Tongue (tissue), 2 donors: Measurements from ENCODE around the gene RASD2. TPM values are rescaled to one million over a fixed set of nuclear protein-coding genes. Genes with fewer than 3 reads are reported as not detected.

ENCODE experiments used
- DNase-seq: peaks from one replicate; pipeline ENCODE4 v3.0.0-alpha.2; 2015
- total RNA-seq: library from RNA; depleted of rRNA; stranded (reverse); fragments of >200 nt; gene quantifications from one replicate; pipeline ENCODE4 v1.2.3, GENCODE V29; 2014

The RASD2 gene
- total RNA-seq, 1 donor from 2014 or later: 2.8 TPM

DNA sequence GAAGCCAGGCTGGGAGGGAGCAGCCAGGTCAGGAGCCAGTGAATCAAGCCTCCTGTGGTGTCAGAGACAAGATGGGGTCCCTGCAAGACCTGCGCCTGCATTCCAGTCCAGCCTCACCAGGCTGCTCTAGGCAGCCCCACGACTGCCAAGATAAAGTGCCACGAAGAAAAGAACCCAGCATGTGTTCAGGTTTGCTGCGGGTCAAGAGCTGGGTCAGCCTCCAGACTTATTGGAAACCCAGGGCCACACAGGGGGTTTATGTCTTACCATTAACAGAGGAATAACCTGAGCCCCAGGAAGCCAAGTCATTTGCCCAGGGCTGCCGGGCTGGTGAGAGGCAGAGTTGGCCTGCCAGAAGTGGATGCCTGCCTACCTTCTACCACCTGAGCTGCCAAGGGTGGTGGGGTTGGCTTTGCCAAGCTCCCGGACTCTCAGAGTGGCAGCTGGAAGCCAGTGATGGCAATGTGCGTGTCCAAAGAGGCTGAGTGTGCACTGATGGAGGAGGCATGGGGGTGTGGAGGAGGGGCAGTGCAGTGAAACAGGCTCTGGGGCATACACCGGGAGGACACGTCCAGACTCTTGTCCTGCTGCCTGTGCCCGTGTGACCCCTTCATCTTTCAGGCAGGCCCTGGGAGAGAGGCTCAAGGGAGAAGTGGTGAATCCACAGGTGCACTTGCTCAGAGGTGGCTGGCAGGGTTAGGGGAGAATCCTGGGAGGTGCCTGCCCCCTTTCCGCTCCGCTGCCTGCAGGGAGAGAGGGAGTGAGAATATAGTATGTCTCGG, 1.7 kb downstream of the RASD2 start:
- DNase-seq: no peak

DNA sequence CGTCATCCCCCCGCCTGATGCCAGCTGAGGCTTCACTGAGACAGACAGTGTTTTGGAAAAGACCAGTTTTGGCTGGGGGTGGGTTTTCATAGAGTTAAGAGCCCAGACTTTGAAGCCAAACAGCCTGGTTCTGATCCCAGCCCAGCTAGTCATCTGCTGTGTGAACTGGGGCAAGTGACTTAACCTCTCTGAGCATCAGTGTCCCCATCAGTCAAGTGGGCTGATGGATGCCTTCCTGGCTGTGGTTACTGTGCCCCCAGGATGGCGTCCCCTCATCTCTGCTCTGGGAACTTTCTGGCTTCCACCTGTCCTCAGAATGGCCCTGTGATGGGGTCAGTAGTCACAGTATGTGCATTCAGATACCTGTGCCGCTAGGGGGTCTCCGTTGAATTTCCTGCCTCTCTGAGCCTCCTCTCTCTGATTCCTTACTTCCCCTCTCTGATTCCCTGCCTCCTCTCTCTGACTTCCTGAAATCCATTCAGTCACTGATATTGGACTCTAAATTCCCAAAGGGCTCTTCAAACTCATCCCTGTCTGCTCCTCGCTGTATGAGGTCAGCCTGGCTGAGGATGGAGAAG, 2.4 kb downstream of the RASD2 start:
- DNase-seq: no peak

DNA sequence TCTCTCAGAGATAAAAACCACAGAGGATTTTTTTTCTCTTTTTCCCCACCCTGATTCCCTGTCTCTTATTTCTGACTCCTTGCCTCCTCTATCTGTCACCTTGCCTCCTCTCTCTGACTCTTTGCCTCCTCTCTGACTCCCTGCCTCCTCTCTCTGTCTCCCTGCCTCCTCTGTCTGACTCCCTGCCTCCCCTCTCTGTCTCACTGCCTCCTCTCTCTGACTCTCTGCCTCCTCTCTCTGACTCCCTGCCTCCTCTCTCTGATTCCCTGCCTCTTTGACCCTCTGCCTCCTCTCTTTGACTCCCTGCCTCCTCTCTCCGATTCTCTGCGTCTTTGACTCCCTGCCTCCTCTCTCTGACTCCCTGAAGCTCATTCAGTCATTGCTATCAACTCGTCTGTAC, 3.1 kb downstream of the RASD2 start:
- no peak for DNase-seq

DNA sequence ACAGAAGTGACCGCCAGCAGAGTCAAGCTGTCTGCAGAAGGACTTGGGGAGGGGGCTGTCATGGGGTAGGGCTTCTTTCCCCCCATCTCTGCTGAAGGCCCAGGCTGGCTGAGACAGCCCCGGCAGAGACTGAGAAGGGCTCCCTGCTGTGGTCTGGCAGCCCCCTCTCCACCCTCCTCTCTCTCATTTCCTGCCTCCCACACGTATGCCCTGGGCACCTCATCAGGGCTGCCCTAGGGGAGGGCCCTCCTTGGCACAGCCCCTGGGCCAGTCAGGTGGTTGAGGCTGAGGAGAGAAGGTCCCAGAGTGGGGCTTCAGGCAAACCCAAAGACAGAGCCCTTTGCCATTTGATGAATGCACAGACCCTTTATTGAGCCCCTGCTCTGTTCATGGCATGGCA, 3.6 kb downstream of the RASD2 start:
- DNase-seq: no peak

DNA sequence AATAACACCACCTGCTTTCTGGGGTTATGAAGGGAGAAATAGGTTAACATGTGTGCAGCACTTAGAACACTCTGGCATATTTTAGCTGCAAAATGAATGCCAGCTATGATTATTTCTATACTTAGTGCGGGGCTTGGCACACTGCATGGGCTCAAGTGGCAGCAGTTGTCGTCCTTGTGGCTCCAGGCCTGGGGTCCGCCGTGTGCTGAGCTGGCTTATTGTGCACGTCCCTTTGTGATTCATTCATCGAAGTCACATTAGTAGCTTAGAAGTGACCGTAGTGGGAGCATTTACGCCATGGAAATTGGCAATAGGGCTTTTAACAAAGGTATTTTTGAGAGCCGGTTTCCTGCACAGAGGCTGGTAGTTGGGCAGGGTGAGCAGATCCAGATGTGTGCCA, 4.2 kb downstream of the RASD2 start:
- peak; percentile 80 for DNase-seq

DNA sequence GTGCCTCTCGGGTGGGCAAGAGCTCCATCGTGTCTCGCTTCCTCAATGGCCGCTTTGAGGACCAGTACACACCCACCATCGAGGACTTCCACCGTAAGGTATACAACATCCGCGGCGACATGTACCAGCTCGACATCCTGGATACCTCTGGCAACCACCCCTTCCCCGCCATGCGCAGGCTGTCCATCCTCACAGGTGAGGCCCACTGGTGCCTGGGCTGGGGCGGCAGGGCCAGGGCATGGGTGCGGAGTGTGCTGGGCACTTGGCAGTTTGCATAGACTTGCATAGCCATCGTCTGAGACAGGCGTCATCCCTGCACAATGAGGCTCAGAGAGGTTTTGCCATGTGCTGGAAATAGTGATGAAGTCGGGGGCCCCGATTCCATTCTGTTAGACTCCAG, 6.3 kb downstream of the RASD2 start:
- no peak for DNase-seq

DNA sequence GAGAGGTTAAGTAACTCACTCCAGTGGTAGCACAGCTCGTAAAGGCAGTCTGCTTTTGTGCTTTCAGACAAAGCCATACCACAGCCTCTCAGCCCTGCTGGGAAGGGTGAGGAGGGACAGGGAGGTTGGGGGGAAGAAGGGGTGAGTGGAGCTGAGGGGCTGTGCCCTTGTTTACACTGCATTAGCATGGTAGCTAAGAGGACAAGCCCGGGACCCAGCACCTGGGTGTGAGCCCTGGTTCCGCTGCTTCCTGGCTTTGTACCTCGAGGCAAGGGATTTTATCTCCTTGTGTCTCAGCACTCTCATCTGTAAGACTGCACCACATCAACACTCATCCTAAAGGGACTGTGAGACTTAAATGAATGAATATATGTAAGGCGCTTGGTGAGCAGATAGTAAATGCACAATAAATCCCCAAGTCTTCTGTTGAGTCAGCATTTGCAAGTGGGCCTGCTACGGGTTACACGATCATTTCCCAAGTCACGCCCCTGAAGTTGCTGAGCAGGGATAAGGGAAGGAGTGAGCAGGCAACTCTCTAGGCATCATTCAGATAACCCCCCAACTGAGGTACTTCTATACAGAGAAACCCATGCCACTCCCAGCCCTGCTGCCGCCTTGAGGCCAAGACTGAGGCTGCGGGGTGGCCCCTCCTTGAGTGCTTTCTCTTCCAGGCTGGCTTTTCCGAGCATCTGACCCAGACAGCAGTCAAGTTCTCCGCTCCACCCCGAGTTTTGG, 7.5 kb downstream of the RASD2 start:
- DNase-seq: no peak

DNA sequence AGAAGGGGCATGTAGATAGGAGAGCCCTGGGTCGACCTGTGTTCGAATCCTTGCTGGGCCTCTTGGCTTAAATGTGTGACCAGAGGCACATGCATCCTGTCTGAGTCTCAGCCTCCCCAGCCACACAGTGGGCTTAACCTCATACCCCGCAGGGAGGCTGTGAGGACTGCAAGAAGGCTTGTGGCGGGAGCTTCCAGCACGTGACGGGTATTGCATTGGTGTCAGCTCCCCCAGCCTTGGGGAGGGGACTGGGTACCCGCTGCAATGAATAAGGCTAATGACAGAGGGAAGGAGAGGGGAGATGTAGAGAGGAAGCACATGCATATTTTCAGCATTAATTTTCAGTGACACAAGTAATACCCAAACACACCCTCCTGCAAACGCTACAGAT, 8.1 kb downstream of the RASD2 start:
- DNase-seq: no peak

DNA sequence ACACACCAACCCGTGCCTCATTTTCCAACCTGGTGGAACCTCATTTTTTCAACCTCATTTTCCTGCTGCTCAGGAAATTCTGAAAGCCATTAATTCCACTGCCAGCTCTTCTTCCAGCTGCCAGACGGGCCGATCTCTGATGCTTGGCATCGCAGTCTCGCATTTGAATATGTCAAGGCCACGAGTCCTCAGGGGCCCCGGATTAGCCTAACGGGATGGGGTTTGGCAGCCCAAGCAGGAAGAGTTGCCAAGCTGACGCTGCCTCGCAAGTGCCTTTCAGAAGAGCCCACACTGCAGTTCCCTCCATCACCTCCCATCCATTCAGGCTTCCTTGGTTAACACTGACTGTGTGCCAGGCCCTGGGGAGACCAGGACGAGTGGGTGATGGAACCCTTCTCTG, 8.7 kb downstream of the RASD2 start:
- peak; percentile 86 for DNase-seq

DNA sequence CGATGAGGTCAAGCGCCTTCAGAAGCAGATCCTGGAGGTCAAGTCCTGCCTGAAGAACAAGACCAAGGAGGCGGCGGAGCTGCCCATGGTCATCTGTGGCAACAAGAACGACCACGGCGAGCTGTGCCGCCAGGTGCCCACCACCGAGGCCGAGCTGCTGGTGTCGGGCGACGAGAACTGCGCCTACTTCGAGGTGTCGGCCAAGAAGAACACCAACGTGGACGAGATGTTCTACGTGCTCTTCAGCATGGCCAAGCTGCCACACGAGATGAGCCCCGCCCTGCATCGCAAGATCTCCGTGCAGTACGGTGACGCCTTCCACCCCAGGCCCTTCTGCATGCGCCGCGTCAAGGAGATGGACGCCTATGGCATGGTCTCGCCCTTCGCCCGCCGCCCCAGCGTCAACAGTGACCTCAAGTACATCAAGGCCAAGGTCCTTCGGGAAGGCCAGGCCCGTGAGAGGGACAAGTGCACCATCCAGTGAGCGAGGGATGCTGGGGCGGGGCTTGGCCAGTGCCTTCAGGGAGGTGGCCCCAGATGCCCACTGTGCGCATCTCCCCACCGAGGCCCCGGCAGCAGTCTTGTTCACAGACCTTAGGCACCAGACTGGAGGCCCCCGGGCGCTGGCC, 11.0 kb downstream of the RASD2 start:
- DNase-seq: no peak

DNA sequence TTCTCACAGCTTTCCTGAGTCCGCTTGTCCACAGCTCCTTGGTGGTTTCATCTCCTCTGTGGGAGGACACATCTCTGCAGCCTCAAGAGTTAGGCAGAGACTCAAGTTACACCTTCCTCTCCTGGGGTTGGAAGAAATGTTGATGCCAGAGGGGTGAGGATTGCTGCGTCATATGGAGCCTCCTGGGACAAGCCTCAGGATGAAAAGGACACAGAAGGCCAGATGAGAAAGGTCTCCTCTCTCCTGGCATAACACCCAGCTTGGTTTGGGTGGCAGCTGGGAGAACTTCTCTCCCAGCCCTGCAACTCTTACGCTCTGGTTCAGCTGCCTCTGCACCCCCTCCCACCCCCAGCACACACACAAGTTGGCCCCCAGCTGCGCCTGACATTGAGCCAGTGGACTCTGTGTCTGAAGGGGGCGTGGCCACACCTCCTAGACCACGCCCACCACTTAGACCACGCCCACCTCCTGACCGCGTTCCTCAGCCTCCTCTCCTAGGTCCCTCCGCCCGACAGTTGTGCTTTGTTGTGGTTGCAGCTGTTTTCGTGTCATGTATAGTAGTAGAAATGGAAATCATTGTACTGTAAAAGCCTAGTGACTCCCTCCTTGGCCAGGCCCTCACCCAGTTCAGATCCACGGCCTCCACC, 11.7 kb downstream of the RASD2 start:
- peak; percentile 87 for DNase-seq

DNA sequence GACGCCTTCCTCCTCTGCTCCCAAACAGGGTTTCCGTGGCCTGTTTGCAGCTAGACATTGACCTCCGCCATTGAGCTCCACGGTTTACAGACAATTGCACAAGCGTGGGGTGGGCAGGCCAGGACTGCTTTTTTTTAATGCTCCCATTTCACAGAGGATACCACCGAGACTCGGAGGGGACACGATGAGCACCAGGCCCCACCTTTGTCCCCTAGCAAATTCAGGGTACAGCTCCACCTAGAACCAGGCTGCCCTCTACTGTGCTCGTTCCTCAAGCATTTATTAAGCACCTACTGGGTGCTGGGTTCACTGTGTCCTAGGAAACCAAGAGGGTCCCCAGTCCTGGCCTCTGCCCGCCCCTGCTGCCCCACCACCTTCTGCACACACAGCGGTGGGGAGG, 12.2 kb downstream of the RASD2 start:
- DNase-seq: no peak

DNA sequence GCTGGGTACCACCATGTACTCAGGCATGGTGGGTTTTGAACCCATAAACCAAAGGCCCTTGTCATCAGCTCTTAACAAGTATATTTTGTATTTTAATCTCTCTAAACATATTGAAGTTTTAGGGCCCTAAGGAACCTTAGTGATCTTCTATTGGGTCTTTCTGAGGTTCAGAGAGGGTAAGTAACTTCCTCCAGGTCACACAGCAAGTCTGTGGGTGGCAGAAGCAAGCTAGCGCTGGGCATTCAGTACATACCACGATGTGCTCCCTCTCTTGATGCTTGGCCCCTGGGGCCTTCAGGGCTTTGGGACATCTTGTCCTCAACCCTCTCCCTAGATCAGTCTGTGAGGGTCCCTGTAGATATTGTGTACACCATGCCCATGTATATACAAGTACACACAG, 12.7 kb downstream of the RASD2 start:
- DNase-seq: no peak

DNA sequence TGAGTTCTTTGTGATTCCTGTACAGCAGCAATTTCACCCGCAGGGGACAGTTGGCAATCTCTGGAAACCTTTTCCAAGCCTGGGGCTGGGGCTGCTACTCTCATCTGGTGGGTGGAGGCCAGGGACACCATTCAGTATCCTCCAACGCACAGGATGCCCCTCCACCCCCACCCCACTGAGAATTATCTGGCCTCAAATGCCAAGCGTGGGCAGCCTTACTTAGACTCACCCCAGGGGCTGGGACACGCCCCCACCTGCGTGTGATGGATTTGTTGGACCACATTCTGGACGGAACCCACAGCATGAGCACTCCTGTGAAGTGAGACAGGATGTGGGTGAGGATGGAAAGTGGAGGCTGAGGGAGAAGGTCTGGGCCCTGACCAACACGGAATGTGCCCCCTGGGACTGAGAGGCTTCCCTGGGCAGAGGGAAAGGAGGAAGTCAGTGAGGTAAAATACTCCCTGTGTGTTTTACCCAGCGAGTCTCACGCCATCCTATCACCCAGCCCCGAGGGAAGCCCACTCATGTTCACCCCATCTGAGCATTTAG, 13.7 kb downstream of the RASD2 start:
- DNase-seq: no peak

DNA sequence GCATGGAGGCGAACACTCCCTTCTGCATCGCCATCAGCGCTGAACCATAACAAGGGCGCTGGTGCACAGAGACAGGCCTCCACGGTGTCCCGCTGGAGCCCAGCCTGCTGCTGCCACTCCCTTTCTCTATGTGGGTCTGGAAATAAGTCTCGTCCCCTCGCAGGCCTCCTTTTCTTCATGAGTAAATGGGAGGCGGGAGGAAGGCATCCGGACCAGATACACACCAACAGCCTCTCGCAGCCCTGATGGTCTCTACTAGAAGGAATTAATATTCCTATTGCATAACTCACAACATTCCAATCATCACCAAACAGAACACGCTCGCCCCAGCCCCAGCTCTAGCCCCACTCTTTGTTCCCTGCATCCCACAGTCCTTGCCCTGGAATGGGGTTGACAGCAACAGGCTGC, 14.9 kb downstream of the RASD2 start:
- DNase-seq: no peak

DNA sequence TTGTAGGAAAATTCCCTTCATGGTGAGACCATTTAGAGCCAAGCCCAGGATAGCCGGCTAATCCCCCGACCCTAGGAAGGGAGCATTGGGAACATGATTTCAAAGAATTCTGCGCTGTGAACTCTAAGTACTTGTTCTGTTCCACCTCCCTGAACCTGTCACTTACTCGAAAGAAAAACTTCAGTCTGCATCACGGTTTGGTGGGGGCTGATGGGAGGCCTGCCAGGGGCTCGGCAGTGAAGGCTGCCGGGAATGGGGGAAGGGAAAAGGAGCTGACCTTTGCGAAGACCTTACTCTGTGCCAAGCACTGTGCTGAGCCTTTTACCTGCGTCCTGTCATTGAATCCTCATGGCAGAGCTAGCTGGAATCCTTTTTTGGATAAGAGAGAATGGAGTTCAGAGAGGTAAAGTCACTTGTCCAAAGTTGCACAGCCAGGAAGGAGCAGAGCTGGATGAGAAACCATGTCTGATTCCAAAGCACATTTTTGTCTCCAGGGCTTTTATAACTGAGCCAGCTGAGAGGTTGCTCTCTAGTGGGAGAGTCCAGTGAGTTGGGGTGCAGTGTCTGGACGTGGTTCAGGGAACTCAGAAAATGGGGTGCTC, 15.4 kb downstream of the RASD2 start:
- no peak for DNase-seq

DNA sequence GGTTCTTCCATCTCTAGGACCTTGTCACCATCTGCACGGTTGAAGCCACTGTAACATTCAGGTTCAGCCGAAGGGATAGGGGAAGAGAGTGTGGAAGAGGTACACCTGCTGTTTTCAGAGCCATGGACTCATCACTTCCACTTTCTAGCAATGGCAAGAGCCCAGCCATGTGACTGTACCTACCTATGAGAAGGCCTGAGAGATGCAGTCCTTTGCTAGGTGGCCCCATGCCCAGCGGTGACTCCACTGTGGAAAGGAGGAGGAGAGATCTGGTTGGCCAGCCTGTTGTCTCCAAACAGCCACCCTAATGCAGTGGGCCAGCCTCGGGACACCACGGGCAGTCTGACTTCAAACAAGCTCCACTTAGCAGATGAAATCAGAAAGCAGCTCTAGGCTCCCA, 16.0 kb downstream of the RASD2 start:
- no peak for DNase-seq

DNA sequence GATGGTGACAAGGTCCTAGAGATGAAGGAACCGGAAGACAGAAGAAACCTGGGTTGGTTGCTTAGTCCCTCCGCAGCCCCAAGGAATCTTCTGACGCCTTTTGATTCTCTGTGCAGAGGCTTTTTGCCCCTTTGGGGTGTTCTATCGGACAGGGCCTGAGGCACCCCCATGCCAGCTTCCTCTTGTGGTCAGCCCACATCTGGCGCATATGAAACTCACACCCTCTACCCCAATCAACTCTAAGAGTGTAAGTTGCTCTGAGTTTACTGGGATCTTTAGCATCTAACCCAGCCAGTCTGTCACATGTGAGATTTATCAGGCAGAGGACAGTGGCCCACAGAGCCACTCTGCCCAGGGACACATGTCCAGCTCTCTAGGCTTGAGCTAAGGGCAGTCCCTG, 17.4 kb downstream of the RASD2 start:
- no peak for DNase-seq

DNA sequence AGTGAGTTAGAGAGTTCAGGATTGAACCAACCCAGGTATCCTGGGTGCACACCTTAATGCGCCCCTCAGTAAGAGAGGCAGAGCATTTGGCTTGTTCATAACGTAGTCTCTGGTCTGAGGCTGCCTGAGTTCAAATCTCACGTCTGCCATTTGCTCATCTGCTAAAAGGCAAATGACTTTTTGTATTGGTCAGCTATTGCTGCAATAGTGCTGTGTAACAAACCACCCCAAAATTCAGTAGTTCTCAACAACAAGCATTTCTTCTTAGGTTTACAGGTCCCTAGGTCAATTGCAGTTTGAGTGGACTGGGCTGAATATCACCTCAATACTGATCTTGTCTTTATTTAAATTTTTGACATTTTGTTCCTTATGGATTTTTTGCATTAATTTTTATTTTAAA, 18.1 kb downstream of the RASD2 start:
- DNase-seq: no peak

DNA sequence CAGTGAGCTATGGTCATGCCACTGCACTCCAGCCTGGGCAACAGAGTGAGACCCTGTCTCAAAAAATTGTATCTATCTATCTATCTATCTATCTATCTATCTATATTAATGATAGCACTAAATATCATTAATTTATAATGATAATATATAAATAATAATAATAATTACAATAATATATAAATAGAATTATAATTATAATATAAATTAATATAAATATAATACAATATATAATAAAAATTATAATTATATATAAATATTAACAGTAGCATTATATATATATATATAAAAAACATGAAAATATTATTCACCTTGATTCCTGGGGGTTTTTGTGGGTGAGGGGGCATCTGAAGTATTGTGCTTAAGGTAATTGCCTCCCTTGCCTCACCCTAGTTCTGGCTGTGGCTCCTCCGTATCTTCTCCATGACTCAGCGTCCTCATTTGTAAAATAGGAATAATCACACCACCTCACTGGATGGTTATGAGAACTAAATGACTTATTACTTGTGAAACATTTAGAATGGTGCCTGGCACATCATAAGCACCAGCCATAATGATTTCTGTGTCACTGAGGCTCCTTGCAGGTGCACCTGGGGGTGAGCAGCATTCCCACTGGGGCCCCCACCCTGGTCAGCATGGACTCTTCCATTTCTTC, 18.8 kb downstream of the RASD2 start:
- no peak for DNase-seq

DNA sequence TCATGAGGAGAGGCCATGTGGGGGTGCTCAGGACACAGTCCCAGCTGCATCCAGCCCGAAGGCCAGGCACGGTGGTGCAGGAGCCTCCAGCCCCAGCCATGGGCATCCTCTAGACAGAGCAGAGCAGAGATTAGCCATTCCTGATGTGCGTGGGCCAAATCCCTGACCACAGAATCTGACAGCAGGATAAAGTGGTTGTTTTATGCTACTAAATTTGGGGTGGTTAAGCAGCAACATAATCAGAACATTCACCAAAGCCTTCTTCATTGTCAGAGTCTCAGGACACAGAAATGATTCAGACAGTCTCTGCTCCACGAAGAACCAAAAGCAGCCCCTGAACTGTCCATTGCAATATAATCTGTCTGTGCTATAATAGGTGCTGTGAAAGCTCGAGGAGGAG, 19.7 kb downstream of the RASD2 start:
- DNase-seq: no peak
